GM19023 (cell line): ENCODE data around the gene ALDH5A1.

Experiments used
- ATAC-seq: cut with Tn5 transposase; IDR thresholded peaks from one replicate; pipeline ENCODE4 v1.9.1; 2021; ENCODE audit warnings: mild to moderate bottlenecking, moderate library complexity; ENCODE audit not compliant: unreplicated experiment

The ALDH5A1 gene

DNA sequence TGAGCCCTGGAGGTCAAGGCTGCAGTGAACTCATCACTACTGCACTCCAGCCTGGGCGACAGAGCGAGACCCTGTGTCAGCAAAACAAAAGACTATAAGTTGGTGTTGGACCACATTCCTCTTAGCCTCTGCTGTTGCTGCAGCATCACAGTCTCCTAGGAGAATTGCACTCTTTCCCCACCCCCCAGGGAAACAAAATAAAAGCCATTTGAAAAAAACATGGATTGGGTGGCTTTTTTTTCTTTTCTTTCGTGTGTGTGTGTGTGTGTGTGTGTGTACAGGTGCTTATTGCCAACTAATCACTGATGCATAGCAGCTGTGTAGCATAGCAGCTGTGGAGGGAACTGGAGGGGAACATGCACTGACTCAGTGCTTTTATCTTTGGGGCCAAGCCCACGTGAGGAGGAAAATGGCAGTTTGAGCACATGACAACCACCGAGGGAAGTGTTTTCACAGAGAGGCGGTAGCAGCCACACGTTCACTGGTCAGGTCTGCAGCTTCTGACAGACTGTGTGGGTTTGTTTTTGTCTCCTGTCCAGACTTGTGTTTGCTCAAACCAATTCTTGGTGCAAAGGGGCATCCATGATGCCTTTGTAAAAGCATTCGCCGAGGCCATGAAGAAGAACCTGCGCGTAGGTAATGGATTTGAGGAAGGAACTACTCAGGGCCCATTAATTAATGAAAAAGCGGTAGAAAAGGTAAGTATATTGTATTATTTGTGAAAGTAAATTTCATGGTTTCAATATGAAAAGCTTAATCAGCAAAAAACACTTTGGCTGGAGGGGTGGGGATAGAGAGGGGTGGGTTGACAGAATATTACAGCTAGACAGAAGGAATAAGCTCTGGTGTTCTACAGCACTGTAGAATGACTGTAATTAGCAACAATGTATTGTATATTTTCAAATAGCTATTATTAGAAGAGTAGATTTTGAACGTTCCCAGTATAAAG, 27.7 kb downstream of the ALDH5A1 start:
- no peak for ATAC-seq

DNA sequence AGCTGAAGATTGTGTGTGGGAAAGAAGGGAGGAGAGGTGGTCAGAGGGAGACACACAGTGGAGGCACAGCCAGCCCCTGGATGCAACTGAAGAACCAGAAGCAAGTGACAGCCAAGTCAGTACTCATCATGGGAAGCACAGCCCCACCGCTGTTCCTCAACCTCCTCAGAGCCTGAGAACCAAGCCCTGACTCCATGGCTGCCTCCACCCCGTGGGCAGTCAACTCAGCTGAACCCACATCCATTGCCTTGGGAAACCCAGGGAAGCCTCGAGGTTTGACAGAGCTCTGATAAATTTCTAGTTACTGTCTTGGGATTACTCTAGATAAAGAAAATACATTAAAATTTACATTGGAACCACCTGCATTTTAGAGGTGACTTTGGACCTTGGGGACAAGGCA, 29.6 kb downstream of the ALDH5A1 start:
- no peak for ATAC-seq

DNA sequence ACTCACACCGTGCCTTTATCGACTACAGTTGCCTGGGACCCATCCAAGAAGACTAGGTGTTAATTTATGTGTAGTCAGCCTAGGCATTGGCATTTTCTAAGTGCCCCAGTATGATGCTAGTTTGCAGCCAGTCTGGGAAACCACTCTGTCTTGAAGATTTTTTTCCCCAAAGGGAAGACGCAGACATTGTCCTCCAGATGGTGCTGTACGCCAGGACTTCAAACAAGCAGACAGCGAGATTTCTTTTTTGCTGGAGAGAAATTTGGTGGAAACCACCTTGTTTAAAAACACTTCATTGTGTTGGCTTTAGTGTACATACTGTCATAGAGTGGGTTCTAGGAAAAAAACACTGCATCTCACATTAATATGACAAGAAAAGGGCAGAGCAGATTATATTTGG, 30.0 kb downstream of the ALDH5A1 start:
- no peak for ATAC-seq

DNA sequence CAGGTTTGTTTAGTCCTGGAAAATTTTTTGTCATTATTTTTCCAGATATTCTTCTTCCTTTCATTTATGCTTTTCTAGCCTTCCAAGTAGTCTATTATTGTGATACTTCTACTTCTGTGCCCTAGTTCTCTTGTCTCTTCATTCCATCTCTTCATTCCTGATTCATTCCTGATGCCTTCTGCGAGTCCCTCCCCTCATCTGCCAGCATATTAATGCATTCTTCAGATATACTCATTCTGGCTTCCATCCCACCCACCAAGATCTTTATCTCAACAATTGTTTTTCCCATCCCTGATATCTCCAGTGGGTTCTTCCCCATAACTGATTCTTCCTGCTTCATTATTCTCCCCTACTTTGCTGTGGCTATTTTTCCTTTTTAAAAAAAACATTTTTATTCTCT, 35.2 kb downstream of the ALDH5A1 start:
- no peak for ATAC-seq

DNA sequence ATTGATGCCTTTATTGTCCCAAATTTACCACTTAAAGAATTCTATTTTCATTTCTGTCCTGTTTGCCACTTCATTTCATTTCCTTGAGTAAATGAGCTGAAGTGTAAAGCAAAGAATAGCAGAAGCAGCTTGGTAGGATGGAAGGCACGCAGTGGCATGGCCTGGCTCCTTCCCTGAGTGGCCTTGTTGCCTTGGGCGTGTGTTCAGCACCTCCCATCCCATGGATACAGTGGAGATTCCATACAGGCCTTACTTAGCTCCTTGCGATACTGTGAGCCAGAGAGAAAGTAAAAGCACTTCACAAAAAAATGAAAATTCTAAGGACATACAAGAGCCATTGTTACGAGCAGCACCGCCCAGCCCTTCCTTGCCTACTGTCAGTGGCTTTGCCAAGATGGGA, 39.6 kb downstream of the ALDH5A1 start:
- no peak for ATAC-seq

DNA sequence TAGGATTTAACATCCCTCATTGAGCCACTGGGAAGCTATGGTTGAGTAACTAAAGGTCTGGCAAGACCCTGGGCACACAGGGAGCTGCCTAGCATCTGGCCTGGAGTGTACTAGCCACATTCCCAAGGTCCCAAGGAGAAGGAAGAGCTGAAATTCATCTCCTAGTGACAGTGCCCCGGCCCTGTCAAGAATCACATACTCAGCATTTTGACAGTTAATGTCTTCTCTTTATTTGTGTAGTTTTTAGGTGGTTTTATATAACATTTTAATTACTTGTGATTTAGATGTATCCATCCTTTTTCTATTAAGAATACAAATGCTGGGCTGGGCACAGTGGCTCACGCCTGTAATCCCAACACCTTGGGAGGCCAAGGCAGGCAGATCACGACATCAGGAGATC, 40.4 kb downstream of the ALDH5A1 start:
- no peak for ATAC-seq

DNA sequence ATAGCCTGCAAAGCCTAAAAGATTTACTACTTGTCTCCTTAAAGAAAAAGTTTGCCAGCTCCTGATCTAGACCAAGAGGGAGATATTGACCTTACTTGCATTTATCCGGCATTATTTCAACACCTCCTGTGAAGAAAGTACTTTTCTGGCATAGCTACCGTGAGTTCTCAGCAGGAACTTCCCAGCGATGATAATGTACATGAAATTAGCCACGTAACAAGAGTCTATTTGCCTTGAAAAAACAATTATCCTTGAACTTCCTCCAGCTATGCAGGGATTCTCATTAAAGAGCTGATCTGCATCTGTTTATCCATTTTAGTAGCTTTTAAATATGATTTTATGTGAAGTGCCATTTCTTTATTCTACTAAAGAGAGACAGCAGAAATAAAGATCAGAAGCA, 41.7 kb downstream of the ALDH5A1 start:
- no peak for ATAC-seq

DNA sequence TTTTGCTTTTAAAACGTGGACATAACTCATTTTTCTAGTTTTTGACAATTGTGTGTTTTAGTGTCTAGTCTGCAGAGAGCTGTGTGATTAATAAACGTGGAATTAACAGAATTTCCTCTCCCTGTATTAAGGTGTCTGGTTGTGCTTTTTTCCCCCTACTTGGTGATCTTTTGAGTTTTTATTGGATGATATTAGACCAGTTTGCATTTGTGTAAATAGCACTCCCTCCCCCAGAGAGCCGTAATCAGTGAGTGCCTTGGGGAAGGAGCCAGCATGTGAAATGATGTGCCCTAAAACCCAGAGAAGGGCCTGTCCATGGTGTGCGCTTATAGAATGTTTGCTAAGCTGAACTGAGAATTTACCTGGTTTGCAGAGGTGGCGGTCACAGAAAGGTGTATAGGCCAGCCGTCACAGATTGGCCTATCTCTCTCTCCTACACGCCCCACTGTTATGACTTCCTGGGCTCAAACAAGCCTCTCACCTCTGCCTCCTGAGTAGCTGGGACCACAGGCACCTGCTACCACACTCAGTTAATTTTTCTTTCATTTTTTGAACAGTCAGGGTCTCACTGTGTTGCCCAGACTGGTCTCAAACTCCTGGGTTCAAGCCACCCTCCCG, 42.4 kb downstream of the ALDH5A1 start:
- no peak for ATAC-seq

DNA sequence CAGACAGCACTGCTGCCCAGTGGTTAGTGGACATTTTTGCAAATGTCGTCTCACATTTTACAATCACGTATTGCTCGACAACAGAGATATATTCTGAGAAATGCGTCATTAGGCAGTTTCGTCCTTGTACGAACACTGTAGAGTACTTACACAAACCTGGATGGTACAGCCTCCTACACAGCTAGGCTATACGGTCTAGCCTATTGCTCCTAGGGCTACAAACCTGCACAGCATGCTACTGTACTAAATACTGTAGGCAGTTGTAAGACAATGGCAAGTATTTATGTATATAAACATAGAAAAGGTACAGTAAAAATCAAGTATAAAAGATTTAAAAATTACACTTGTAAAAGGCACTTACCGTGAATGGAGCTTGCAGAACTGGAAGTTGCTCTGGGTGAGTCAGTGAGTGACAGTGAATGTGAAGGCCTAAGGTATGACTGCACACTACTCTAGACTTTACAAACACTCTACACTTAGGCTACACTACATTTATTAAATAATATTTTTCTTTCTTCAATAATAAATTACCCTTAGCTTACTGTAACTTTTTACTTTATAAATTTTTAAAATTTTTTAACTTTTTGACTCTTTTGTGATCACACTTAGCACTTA, 43.1 kb downstream of the ALDH5A1 start:
- ATAC-seq = no peak

DNA sequence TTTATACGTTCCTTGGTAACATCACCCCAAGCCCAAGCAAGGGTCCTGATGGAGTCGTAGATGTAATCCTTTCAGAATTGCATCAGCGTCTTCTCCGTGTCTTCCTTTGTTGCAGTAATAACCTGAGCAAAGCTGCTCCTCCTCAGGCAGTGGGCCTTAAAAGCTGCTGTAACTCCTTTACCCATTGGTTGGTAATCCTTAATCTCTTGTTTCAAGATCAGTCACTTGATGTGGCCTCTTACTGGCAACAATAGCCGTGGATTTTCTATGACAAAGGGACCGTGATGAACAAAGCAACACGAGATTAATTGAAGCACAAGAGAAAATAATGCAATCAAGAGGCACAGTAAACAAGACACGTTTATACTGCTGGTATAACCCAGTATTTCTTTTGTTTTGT, 44.6 kb downstream of the ALDH5A1 start:
- ATAC-seq = no peak

DNA sequence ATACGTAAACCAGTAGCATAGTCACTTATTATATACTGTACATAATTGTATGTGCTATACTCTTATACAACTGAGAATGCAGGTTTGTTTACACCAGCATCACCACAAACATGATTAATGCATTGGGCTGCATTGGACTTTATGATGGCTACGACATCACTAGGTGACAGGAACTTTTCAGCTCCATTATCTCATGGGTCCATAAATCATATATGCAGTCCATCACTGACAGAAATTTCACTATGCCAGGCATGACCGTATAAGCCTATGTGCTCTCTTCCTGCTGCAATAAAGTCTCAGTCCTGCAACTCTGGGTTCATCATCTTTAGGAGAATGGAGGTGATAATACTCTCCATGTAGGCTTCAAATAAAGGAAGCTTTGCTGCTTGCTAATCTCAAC, 45.4 kb downstream of the ALDH5A1 start:
- ATAC-seq = no peak

DNA sequence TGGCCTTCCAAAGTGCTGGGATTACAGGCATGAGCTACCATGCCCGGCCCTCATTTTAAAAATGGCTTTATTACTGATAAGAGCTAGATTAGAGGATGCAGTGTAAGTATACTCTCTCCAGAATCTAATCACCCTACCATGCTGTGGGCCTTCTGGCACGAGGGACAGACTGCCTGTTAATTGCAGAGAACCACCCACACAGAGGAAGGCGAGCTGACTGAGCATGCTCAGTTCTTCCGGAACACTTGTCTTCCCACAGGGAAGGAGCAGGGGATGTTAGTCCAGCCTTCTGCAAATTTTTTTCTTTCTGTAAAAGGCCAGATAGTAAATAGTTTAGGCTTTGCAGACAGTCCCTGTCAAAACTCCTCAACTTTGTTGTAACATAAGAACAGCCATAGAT, 48.9 kb downstream of the ALDH5A1 start:
- no peak for ATAC-seq

DNA sequence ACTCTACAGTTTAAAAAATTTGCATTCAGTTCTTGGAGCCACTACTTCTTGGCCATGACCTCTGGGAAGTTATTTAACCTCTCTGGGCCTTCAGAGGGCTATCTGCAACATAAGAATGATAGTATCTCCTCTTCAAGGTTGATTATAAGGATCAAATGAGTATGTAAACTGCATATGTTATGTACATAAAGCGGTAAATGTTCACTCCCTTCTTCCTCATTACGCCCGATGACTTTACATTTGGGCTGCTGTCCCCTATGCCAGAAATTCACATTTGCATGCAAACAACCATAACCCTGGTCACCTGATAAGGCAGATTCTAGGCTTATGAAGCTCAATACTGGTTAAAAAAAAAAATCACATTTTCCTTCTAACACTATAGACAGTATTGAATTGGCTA, 50.4 kb downstream of the ALDH5A1 start:
- ATAC-seq = no peak

DNA sequence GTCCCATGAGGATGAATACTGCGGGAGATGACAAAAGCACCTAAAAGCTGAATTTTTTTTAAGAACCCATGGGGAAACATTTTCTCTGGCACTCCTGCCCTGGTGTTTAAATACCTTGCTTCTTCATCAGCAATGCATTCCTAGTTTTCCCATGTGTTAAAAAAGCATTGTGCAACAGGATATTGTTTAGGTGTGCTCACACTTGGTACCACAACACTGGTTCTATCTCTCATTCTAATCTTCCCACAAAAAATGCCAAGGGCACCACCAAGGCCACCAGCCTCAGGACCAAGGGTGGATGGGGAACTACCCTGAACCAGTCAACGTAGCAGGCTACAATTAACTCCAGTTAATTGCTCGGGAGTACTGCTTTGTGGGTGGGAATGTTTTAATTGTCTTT, 50.9 kb downstream of the ALDH5A1 start:
- ATAC-seq = no peak

DNA sequence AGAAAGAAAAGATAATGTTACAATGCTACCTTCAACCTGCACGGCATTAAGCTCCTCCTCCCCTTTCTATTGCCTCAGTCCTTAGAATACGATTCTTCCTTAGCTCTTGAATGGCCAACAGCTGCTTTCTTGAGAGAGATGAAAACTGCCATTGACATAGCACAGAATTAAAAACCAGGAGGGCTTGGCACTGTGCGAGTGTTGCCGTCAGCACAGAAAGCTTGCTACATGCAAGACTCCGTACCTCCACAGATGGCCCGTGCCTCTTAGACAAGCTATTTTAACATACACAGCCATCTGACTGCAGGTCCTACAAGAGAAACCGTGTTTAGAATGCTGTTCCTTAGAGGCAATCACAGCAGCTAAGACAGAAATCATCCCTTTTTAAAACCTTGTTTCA, 51.7 kb downstream of the ALDH5A1 start:
- ATAC-seq = no peak

DNA sequence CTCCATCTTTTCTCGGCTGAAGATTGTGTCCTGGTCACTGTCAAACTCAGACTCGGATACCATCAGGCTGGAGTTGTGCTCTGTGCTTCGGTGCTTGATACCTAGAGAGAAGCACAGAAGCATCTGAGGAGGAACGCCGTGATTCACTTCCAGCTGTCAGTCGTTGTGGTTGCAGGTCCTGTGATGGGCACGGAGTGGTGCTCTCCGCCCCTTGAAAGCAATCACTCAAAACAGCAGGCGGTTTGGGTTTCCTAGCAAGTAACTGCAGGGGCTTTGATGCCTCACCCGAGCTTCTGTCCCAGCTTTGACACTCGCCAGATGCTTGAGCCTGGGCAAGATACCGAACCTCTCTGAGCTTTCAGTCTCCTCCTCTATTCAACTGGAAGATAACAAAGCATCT, 52.5 kb downstream of the ALDH5A1 start:
- no peak for ATAC-seq

DNA sequence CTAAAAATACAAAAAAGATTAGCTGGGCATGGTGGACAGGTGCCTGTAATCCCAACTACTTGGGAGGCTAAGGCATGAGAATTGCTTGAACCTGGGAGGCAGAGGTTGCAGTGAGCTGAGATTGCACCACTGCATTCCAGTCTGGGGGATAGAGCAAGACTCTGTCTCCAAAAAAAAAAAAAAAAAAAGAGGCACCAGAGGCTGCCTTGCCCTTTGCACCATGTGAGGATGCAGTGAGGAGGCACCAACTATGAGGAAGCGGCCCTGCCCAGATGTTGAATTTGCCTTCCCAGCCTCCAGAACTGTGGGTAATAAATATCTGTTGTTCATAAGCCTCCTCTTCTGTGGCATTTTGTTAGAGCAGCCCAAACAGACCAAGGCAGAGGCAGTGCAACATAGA, 54.4 kb downstream of the ALDH5A1 start:
- no peak for ATAC-seq

DNA sequence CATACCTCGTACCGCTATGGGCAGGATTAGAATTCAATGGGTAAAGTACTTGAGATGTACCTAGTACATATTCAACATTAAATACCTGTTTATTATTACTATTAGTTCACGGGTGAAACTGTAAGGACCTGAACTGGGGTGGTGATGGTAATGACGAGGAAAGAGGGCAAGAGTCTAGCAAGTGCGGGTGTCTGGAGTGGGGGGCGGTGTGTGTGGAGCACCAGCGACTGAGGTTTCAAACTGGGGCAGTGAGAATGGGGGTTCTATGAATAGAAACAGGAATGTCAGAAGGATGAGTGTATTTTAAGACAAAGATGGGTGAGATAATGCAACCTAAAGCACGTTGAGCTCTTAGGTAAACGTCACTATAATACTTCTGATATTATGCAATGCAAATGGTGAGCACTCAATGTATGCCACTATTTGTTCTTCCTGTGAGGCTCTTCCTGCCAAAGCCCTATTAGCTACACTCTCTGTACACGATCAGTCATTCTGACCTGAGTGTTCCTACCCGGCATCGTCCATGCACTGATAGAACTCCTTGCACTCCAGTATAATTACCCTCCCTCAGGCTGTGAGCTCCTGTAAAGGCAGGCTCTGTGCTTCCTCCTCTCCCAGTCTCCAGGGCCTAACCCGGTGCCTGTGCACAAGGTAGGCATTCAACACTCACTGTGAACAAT, 55.0 kb downstream of the ALDH5A1 start:
- ATAC-seq = no peak

DNA sequence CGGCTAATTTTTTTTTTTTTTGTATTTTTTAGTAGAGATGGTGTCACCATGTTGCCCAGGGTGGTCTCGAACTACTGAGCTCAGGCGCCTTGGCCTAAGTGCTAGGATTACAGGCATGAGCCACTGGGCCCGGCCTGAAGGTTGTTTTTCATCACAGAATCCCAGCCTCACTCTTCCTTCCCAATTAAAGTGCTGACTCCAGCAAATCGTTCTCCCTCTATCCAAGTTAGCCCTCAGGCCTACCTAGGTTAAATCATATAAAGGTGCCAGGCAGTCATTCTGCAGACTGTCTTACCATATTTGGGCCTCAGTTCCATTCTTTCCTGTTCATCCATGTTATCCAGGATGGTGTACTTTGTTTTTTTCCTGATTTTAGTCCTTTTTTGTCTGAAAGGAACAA, 56.4 kb downstream of the ALDH5A1 start:
- ATAC-seq = no peak

DNA sequence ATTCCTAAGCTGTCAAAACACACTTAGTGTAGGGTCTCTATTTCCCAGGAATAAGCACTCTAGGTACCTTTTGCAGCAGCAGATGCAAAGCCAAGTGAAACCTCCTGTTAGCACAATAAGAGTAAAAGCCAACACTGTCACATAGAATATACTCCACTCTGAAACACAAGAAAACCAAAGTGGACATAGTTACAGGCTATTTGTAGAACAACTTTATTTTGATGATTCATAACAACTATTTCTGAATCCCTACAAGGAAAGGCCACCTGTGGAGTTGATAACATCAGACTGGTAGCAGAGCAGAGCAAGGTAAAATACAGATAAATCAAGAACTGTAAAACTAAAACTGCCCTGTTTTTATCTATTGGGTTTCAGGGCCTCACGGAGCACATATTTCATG, 59.7 kb downstream of the ALDH5A1 start:
- no peak for ATAC-seq

DNA sequence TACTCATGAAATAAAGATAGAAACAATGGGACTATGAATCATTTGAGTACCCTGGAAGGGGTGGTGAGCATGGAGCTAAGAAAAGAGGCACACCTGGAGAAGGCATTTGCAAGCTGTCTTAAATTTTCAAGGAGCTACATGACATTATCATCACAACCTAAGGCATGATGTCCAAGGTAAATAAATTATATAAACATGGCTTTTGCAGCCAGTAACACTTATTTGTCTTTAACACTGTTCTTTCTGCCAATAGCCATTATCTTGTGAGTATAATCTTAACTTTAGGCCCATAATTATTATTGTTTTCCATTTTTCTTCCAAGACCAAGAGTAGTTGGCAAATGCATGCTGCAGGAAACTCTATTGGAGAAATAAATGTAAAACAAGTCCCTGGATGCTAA, 63.7 kb downstream of the ALDH5A1 start:
- ATAC-seq = no peak

DNA sequence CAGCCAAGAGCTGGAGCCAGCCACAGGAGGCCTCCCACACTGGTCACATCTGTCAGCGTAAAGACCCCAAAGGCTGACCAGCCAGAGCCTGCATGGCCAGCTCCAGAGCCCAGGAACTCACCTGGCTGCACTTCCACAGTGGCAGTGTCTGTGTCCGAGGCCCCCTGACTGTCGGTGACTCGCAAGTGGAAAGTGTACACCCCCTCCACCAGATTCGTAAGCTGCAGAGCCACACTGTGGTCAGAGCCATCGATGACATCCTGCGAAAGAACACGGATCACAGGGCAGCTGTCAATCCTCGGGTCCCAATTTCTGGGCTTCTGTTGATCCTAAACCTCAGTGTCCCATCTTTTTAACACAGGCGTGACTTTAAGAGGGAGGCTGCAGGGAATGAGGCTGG, 69.3 kb downstream of the ALDH5A1 start:
- ATAC-seq = no peak
